ENCODE data around the gene NME4. TPM values are rescaled to one million over a fixed set of nuclear protein-coding genes. Genes with fewer than 3 reads are reported as not detected.

NME4 gene
- total RNA-seq, 1 donor from 2014 or later = 82.6 TPM

DNA sequence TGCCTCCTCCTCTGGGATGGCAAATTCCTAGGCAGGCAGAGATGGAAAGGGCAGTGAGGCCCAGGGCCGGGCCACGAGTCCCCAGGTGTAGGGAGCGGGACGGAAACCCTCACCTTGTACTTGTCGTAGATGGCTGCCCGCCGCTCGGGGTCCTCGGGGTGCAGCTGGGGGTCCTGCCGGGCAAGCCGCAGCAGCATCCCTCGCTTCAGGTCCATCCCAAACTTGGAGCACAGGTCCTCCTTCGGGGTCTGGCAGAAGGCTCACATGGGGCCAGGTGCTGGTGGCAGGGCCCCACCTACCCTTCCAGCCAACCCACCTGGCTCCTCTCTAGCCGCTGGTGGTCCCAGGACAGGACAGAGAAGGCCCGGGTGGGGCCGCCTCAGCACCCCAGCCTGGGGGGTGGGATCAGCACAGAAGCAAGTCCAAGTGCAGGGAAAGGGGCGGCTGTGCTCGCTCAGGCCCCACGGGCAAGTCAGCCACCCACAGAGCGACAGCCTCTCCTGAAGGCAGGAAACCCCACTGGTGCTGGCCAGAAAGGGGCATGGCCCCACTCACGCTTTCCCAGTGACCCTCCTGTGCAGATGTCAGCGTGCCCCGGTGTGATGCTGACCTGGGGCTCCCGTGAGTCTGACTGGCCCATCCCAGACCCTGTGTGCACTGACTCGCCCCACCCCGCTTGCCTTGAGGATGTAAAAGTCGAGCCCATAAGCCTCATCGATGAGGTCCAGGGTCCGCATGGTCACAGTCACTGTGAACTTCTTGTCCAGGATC, 28.4 kb upstream of the NME4 start:
- Mint-ChIP-seq H3K36me3 (ENCODE audit: unreplicated experiment) (no peaks in the 10 kb centered on the region), H3K4me1 (ENCODE audit: low read depth, unreplicated experiment) (peaks cover 2% of the 10 kb centered on the region), H3K4me3 (ENCODE audit: unreplicated experiment) (no peak overlapping the region), H3K27me3 (ENCODE audit: unreplicated experiment) (peaks cover 8% of the 10 kb centered on the region), H3K27ac (ENCODE audit: unreplicated experiment) (no peak overlapping the region), H3K9me3 (ENCODE audit: unreplicated experiment) (peaks cover 10% of the 10 kb centered on the region)
- DNase-seq = no peak
- TF ChIP-seq, protein P1, sequence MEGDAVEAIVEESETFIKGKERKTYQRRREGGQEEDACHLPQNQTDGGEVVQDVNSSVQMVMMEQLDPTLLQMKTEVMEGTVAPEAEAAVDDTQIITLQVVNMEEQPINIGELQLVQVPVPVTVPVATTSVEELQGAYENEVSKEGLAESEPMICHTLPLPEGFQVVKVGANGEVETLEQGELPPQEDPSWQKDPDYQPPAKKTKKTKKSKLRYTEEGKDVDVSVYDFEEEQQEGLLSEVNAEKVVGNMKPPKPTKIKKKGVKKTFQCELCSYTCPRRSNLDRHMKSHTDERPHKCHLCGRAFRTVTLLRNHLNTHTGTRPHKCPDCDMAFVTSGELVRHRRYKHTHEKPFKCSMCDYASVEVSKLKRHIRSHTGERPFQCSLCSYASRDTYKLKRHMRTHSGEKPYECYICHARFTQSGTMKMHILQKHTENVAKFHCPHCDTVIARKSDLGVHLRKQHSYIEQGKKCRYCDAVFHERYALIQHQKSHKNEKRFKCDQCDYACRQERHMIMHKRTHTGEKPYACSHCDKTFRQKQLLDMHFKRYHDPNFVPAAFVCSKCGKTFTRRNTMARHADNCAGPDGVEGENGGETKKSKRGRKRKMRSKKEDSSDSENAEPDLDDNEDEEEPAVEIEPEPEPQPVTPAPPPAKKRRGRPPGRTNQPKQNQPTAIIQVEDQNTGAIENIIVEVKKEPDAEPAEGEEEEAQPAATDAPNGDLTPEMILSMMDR (IDR thresholded peaks at IDR 0.05; ENCODE audit: partially characterized antibody, unreplicated experiment) = no peak

DNA sequence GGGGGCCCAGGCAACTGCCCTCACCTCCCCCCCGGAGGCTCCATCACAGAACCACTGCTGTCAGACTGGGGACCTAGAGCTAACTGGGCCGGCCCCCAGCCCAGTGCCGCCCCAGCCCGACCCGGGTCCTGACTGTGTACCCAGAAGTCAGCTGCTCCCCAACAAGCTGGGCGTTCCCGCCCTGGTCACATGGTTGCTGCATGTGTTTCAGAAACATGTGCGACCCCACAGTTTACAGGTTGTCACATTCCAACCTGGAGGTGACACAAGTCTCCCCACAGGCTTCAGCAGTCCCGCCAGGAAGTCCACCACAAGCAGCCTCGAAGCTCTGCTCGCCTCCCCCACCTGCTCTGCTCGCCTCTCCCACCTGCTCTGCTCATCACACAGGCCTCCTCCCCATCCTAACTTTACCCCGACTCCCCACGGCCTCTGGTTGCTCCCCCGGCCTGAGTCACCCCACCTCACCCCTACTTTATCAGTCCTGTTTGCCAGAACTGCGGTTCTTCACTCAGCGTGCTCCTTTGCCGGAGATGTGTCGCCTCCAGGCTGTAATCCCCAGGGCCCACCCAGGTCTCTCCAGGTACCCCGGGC, 27.6 kb upstream of the NME4 start:
- H3K36me3 Mint-ChIP-seq (ENCODE audit: unreplicated experiment) = no peaks in the 10 kb centered on the region
- no peak overlapping the region for H3K27ac Mint-ChIP-seq (ENCODE audit: unreplicated experiment)
- H3K4me1 Mint-ChIP-seq (ENCODE audit: low read depth, unreplicated experiment) = peaks cover 2% of the 10 kb centered on the region
- DNase-seq = no peak
- TF ChIP-seq, protein P1 (IDR thresholded peaks at IDR 0.05; ENCODE audit: partially characterized antibody, unreplicated experiment) = no peak
- peaks cover 11% of the 10 kb centered on the region for H3K9me3 Mint-ChIP-seq (ENCODE audit: unreplicated experiment)
- H3K4me3 Mint-ChIP-seq (ENCODE audit: unreplicated experiment) = no peak overlapping the region
- peaks cover 9% of the 10 kb centered on the region for H3K27me3 Mint-ChIP-seq (ENCODE audit: unreplicated experiment)

DNA sequence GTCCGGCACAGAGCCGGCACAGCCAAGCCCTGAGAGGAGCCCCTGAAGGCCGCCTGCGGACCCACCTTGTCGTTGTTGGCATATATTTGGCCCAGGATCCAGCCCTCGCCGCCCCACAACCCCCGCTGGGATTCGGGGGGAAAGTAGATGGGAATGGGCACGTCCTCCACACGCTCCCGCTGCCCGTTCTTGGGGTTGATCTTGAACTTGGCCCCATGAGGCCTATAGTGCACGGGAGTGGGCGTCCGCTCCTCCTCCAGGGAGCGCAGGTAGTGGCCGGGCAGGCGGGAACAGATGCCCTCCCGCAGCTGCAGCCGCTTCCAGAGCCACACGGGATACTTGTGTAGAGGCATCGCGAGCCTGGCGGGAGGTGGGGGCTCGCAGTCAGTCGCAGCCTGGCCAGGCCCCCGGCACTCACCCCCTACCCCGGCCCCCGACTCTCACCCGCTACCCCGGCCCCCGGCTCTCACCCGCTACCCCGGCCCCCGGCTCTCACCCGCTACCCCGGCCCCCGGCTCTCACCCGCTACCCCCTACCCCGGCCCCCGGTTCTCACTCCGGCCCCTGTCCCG, 27.0 kb upstream of the NME4 start:
- no peaks in the 10 kb centered on the region for H3K36me3 Mint-ChIP-seq (ENCODE audit: unreplicated experiment)
- H3K27ac Mint-ChIP-seq (ENCODE audit: unreplicated experiment) = no peak overlapping the region
- no peak for DNase-seq
- H3K27me3 Mint-ChIP-seq (ENCODE audit: unreplicated experiment) = peaks cover 9% of the 10 kb centered on the region
- peaks cover 2% of the 10 kb centered on the region for H3K4me1 Mint-ChIP-seq (ENCODE audit: low read depth, unreplicated experiment)
- TF ChIP-seq, protein P1 (IDR thresholded peaks at IDR 0.05; ENCODE audit: partially characterized antibody, unreplicated experiment) = no peak
- H3K9me3 Mint-ChIP-seq (ENCODE audit: unreplicated experiment) = peaks cover 11% of the 10 kb centered on the region
- peak overlapping the region; percentile 67 for H3K4me3 Mint-ChIP-seq (ENCODE audit: unreplicated experiment)

DNA sequence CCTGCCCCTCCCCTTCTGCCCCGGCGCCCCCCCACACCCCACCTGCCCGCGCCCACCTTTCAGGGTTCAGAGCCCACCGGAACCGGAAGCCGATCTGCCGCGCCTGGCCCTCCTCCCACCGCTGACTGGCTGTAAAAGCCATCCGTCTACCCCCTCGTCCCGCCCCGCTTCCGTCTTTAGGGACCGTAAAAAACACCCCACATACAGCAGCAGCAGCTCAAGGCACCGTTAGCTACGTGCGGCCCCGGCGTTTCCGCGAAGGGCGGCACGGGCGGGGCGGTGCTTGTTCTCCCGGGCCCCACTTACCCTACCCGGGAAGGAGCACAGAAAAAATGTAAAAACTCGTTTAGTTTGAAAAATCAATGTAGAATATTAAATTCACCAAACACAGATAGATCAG, 26.6 kb upstream of the NME4 start, which contains the start of gene MRPL28:
Gene MRPL28, minus strand, starts transcription at position 96 of the 400 bp plus-strand sequence. CDS start 320 bp downstream, outside the sequence.
- Mint-ChIP-seq H3K27me3 (ENCODE audit: unreplicated experiment) (peaks cover 9% of the 10 kb centered on the region), H3K36me3 (ENCODE audit: unreplicated experiment) (no peaks in the 10 kb centered on the region), H3K27ac (ENCODE audit: unreplicated experiment) (peak within 1 kb of the TSS; percentile 81), H3K9me3 (ENCODE audit: unreplicated experiment) (peaks cover 11% of the 10 kb centered on the region), H3K4me3 (ENCODE audit: unreplicated experiment) (peak within 1 kb of the TSS; percentile 86), H3K4me1 (ENCODE audit: low read depth, unreplicated experiment) (peaks cover 2% of the 10 kb centered on the region)
- TF ChIP-seq, protein P1 (IDR thresholded peaks at IDR 0.05; ENCODE audit: partially characterized antibody, unreplicated experiment) = no peak
- DNase-seq = peak; percentile 90
